Uterus (tissue), 4 donors: ENCODE results near the gene PDP2. TPM values are rescaled to one million over a fixed set of nuclear protein-coding genes. Genes with fewer than 3 reads are reported as not detected.
A peak's percentile ranks its signal among the peaks of the same experiment; 100 is the strongest.

Experiments
- DNase-seq, 2 donors: peaks; one replicate each; pipeline ENCODE4 v3.0.0-alpha.2; 2019 to 2020
- H3K27ac ChIP-seq, 2 donors: fragments of 200-600 bp; sonication (generic); 1 replicate in 1 of 2; 2 replicates in 1 of 2; pipeline ENCODE4 v1.5.1; 2016 to 2018
- H3K27me3 ChIP-seq, 2 donors: fragments of 200-600 bp; sonication (generic); one replicate each; pipeline ENCODE4 v1.5.1; 2018 to 2019; ENCODE audit warnings: control low read depth in 1 of 2
- H3K36me3 ChIP-seq, 2 donors: fragments of 200-600 bp; sonication (generic); one replicate each; pipeline ENCODE4 v1.5.1; 2019; ENCODE audit warnings: control low read depth in 1 of 2
- H3K4me1 ChIP-seq, 2 donors: fragments of 200-600 bp; sonication (generic); one replicate each; pipeline ENCODE4 v1.5.1; 2018 to 2019; ENCODE audit warnings: control low read depth in 1 of 2
- H3K4me3 ChIP-seq, 2 donors: fragments of 200-600 bp; sonication (generic); 1 replicate in 1 of 2; 2 replicates in 1 of 2; pipeline ENCODE4 v1.5.1; 2018 to 2019; ENCODE audit warnings: mild to moderate bottlenecking in 1 of 2
- H3K9me3 ChIP-seq, 2 donors: fragments of 200-600 bp; sonication (generic); one replicate each; pipeline ENCODE4 v1.5.1; 2019; ENCODE audit warnings: control low read depth in 1 of 2
- CTCF ChIP-seq, 4 experiments: fragments of 200-600 bp in 2 of 4; fragments of 450-650 bp in 2 of 4; sonication (generic) in 2 of 4; IDR thresholded peaks; one replicate each; pipeline ENCODE4 v1.5.1; 2016 to 2019; ENCODE audit warnings: antibody characterized with exemption in 4 of 4, mild to moderate bottlenecking in 2 of 4, moderate library complexity in 1 of 4
- POLR2A ChIP-seq, 2 donors: fragments of 450-650 bp; IDR thresholded peaks; one replicate each; pipeline ENCODE4 v1.6.1; 2016; ENCODE audit warnings: antibody characterized with exemption in 2 of 2, mild to moderate bottlenecking in 1 of 2, moderate library complexity in 1 of 2
- intact Hi-C: fragments of 100-400 bp; cut with DNase I; formaldehyde crosslinking; loops from one replicate; pipeline ENCODE4 v1.15.1; 2023; ENCODE audit warnings: low total_unique reads
- total RNA-seq, 4 donors: library from RNA; depleted of rRNA in 3 of 4; stranded (reverse); fragments of >200 nt in 3 of 4; gene quantifications; one replicate each; pipeline versions ENCODE4 v1.1.0 to v1.2.4, GENCODE V29; 2014 to 2023
- donor health status: DM: yes; HTN: yes; CAD: no.

The PDP2 gene
- total RNA-seq, 4 donors from 2014 or later: 0.77 to 20.5 (median 6.3) TPM

GRCh38 chr16:66871840-66872239 is 8.5 kb upstream of the PDP2 start:
- Histone ChIP-seq H3K36me3 (no peaks in the 10 kb centered on the region), H3K4me1 (peaks cover 0 to 4% of the 10 kb centered on the region in 2 donors), H3K27ac (no peak overlapping the region), H3K27me3 (no peaks in the 10 kb centered on the region), H3K9me3 (no peaks in the 10 kb centered on the region), H3K4me3 (no peak overlapping the region)
- intact Hi-C loops: no loop called here
- TF ChIP-seq POLR2A (IDR thresholded peaks at IDR 0.05) (no peak), CTCF (IDR thresholded peaks at IDR 0.05) (no peak)
- no peak for DNase-seq

- intact Hi-C loops: no loop called here
- no peaks in the 10 kb centered on the region for H3K9me3 ChIP-seq
Measured at GRCh38 chr16:66872559-66872942, 7.8 kb upstream of the PDP2 start.

GRCh38 chr16:66872943-66873684 is 7.2 kb upstream of the PDP2 start:
- H3K27me3 ChIP-seq: no peaks in the 10 kb centered on the region
- no peaks in the 10 kb centered on the region for H3K9me3 ChIP-seq
- TF ChIP-seq POLR2A (IDR thresholded peaks at IDR 0.05) (peak in 1 of 2 donors; percentile 23), CTCF (IDR thresholded peaks at IDR 0.05) (peak; percentile 83 to 92 (median 90))
- peak; percentile 88 to 89 for DNase-seq
- H3K4me3 ChIP-seq: peak overlapping the region; percentile 31 to 34
- intact Hi-C loops: no loop called here
- H3K36me3 ChIP-seq: no peaks in the 10 kb centered on the region
- H3K27ac ChIP-seq: peak overlapping the region; percentile 76 to 80
- peaks cover 0 to 4% of the 10 kb centered on the region in 2 donors for H3K4me1 ChIP-seq

More at GRCh38 chr16:66872559-66872942, 7.8 kb upstream of the PDP2 start:
- H3K27ac ChIP-seq: peak overlapping the region; percentile 76 to 80
- H3K36me3 ChIP-seq: no peaks in the 10 kb centered on the region
- TF ChIP-seq CTCF (IDR thresholded peaks at IDR 0.05) (no peak), POLR2A (IDR thresholded peaks at IDR 0.05) (no peak)
- H3K4me3 ChIP-seq: peak overlapping the region; percentile 31 to 34
- no peak for DNase-seq
- no peaks in the 10 kb centered on the region for H3K27me3 ChIP-seq
- peaks cover 0 to 4% of the 10 kb centered on the region in 2 donors for H3K4me1 ChIP-seq

GRCh38 chr16:66873685-66874055 is 6.6 kb upstream of the PDP2 start:
- H3K27ac ChIP-seq: peak overlapping the region; percentile 76 to 80
- TF ChIP-seq CTCF (IDR thresholded peaks at IDR 0.05) (no peak), POLR2A (IDR thresholded peaks at IDR 0.05) (no peak)
- DNase-seq: no peak

GRCh38 chr16:66874079-66874775 is 6.1 kb upstream of the PDP2 start:
- Histone ChIP-seq H3K36me3 (no peaks in the 10 kb centered on the region), H3K27ac (peak overlapping the region; percentile 68 to 72), H3K27me3 (no peaks in the 10 kb centered on the region), H3K4me1 (peaks cover 0 to 4% of the 10 kb centered on the region in 2 donors), H3K4me3 (no peak overlapping the region), H3K9me3 (no peaks in the 10 kb centered on the region)
- TF ChIP-seq CTCF (IDR thresholded peaks at IDR 0.05) (no peak), POLR2A (IDR thresholded peaks at IDR 0.05) (no peak)
- intact Hi-C loops: no loop called here
- no peak for DNase-seq

More at GRCh38 chr16:66873685-66874055, 6.6 kb upstream of the PDP2 start:
- Histone ChIP-seq H3K9me3 (no peaks in the 10 kb centered on the region), H3K4me1 (peaks cover 0 to 4% of the 10 kb centered on the region in 2 donors), H3K36me3 (no peaks in the 10 kb centered on the region), H3K4me3 (no peak overlapping the region), H3K27me3 (no peaks in the 10 kb centered on the region)
- intact Hi-C loops: no loop called here
